KMS-11 (cell line): ENCODE measurements around the gene HTT.

Source experiments
- H2AFZ ChIP-seq: fragments of 200-600 bp; sonication (generic); 2 replicates; pipeline ENCODE4 v1.6.1; 2016; ENCODE audit warnings: antibody characterized with exemption, mixed run types, low read depth
- H3K27ac ChIP-seq: fragments of 200-600 bp; sonication (generic); 2 replicates; pipeline ENCODE4 v1.6.1; 2016; ENCODE audit warnings: mild to moderate bottlenecking, mixed run types
- H3K27me3 ChIP-seq: fragments of 200-600 bp; sonication (generic); 2 replicates; pipeline ENCODE4 v1.6.1; 2017; ENCODE audit warnings: mild to moderate bottlenecking, low read depth, mixed run types, moderate library complexity; ENCODE audit not compliant: insufficient read depth
- H3K36me3 ChIP-seq: fragments of 200-600 bp; sonication (generic); 2 replicates; pipeline ENCODE4 v1.6.1; 2017; ENCODE audit warnings: mild to moderate bottlenecking, mixed run types; ENCODE audit not compliant: insufficient read depth
- H3K4me1 ChIP-seq: fragments of 200-600 bp; sonication (generic); 2 replicates; pipeline ENCODE4 v1.6.1; 2016; ENCODE audit warnings: mild to moderate bottlenecking, low read depth, mixed run types; ENCODE audit not compliant: poor library complexity, severe bottlenecking
- H3K4me2 ChIP-seq: fragments of 200-600 bp; sonication (generic); 2 replicates; pipeline ENCODE4 v1.7.0; 2016; ENCODE audit warnings: mild to moderate bottlenecking, mixed run types
- H3K4me3 ChIP-seq: fragments of 200-600 bp; sonication (generic); IDR thresholded peaks from 2 replicates; pipeline ENCODE4 v1.6.1; 2017; ENCODE audit warnings: low read depth, low read length, mixed read lengths; ENCODE audit not compliant: insufficient read depth
- H3K79me2 ChIP-seq: fragments of 200-600 bp; sonication (generic); 2 replicates; pipeline ENCODE4 v1.6.1; 2016; ENCODE audit warnings: low read depth, mixed run types; ENCODE audit not compliant: insufficient read depth
- H3K9ac ChIP-seq: fragments of 200-600 bp; sonication (generic); 2 replicates; pipeline ENCODE4 v1.6.1; 2016; ENCODE audit warnings: mild to moderate bottlenecking, mixed run types
- H4K20me1 ChIP-seq: fragments of 200-600 bp; sonication (generic); 2 replicates; pipeline ENCODE4 v1.6.1; 2016; ENCODE audit warnings: mild to moderate bottlenecking, mixed run types; ENCODE audit not compliant: insufficient read depth
- CTCF ChIP-seq: fragments of 200-600 bp; sonication (generic); conservative IDR thresholded peaks from 2 replicates; pipeline ENCODE4 v1.6.1; 2017; ENCODE audit warnings: low read depth, mild to moderate bottlenecking, antibody characterized with exemption, low read length, moderate library complexity, mixed read lengths

Gene HTT

GRCh38 chr4:3128058-3128457, 53.6 kb downstream of the HTT start:
- Histone ChIP-seq H3K9ac (no peak overlapping the region), H3K4me1 (no peaks in the 10 kb centered on the region), H3K4me3 (no peak overlapping the region), H3K4me2 (no peak overlapping the region), H3K27me3 (no peaks in the 10 kb centered on the region), H3K36me3 (no peaks in the 10 kb centered on the region), H3K79me2 (no peaks in the 10 kb centered on the region), H2AFZ (no peak overlapping the region), H4K20me1 (no peaks in the 10 kb centered on the region), H3K27ac (no peak overlapping the region)
- TF ChIP-seq CTCF, result no peak

- H3K36me3 ChIP-seq, result no peaks in the 10 kb centered on the region
- no peak overlapping the region for H3K4me2 ChIP-seq
- no peaks in the 10 kb centered on the region for H3K4me1 ChIP-seq
- no peaks in the 10 kb centered on the region for H3K27me3 ChIP-seq
- H3K79me2 ChIP-seq, result no peaks in the 10 kb centered on the region
- no peak overlapping the region for H3K4me3 ChIP-seq
- H4K20me1 ChIP-seq, result no peaks in the 10 kb centered on the region
- TF ChIP-seq CTCF, result no peak
- H3K27ac ChIP-seq, result no peak overlapping the region
- H2AFZ ChIP-seq, result no peak overlapping the region
- H3K9ac ChIP-seq, result no peak overlapping the region
Measured at GRCh38 chr4:3128976-3129375, 54.5 kb downstream of the HTT start.

- Histone ChIP-seq H4K20me1 (no peaks in the 10 kb centered on the region), H3K9ac (no peak overlapping the region), H2AFZ (no peak overlapping the region), H3K79me2 (no peaks in the 10 kb centered on the region), H3K4me2 (no peak overlapping the region), H3K36me3 (no peaks in the 10 kb centered on the region), H3K4me1 (peaks cover 8% of the 10 kb centered on the region), H3K27me3 (no peaks in the 10 kb centered on the region), H3K4me3 (no peak overlapping the region), H3K27ac (no peak overlapping the region)
- no peak for TF ChIP-seq CTCF
Measured at GRCh38 chr4:3130201-3130600, 55.7 kb downstream of the HTT start.

GRCh38 chr4:3130826-3131225, 56.3 kb downstream of the HTT start:
- Histone ChIP-seq H3K36me3 (no peaks in the 10 kb centered on the region), H4K20me1 (no peaks in the 10 kb centered on the region), H3K4me1 (peaks cover 13% of the 10 kb centered on the region), H3K79me2 (no peaks in the 10 kb centered on the region), H2AFZ (no peak overlapping the region), H3K9ac (no peak overlapping the region), H3K27ac (no peak overlapping the region), H3K4me3 (no peak overlapping the region), H3K4me2 (no peak overlapping the region), H3K27me3 (no peaks in the 10 kb centered on the region)
- no peak for TF ChIP-seq CTCF

- H3K27ac ChIP-seq, result no peak overlapping the region
- H4K20me1 ChIP-seq, result no peaks in the 10 kb centered on the region
- no peak for TF ChIP-seq CTCF
- no peak overlapping the region for H3K9ac ChIP-seq
- H3K36me3 ChIP-seq, result no peaks in the 10 kb centered on the region
- H3K27me3 ChIP-seq, result no peaks in the 10 kb centered on the region
- no peaks in the 10 kb centered on the region for H3K79me2 ChIP-seq
- no peak overlapping the region for H2AFZ ChIP-seq
- H3K4me2 ChIP-seq, result no peak overlapping the region
- H3K4me1 ChIP-seq, result peaks cover 13% of the 10 kb centered on the region
- H3K4me3 ChIP-seq, result no peak overlapping the region
Measured at GRCh38 chr4:3134201-3134600, 59.7 kb downstream of the HTT start.
